CD8-positive, alpha-beta memory T cell (primary cell): ENCODE data around the gene TIMP3. TPM values are rescaled to one million over a fixed set of nuclear protein-coding genes. Genes with fewer than 3 reads are reported as not detected.

Experiments
- CTCF ChIA-PET: fragments of 350-600 bp; sonication (Branson Sonifier 250); formaldehyde crosslinking; loops from one replicate; lab custom pipeline; 2021; ENCODE audit warnings: antibody characterized with exemption; lab: Charles Lee
- POLR2A ChIA-PET: fragments of 350-600 bp; sonication (Branson Sonifier 250); formaldehyde crosslinking; loops from one replicate; lab custom pipeline; 2021; ENCODE audit warnings: antibody characterized with exemption; lab: Charles Lee
- DNase-seq, 5 donors: peaks; one replicate each; pipeline versions ENCODE4 v3.0.0 to v3.0.0-alpha.2; 2020 to 2022; ENCODE audit warnings: mixed read lengths in 1 of 5
- H3K27ac ChIP-seq: one replicate; pipeline ENCODE4 v1.7.0; 2013; ENCODE audit warnings: low read depth, mild to moderate bottlenecking, low read length, moderate library complexity
- H3K27me3 ChIP-seq: 2 replicates; pipeline ENCODE4 v1.7.0; 2013; ENCODE audit warnings: low read length, mild to moderate bottlenecking; ENCODE audit not compliant: insufficient read depth, poor library complexity, severe bottlenecking
- H3K36me3 ChIP-seq: 2 replicates; pipeline ENCODE4 v1.7.0; 2013; ENCODE audit warnings: mild to moderate bottlenecking, low read length, moderate library complexity; ENCODE audit not compliant: insufficient read depth
- H3K4me1 ChIP-seq: 2 replicates; pipeline ENCODE4 v1.7.0; 2013; ENCODE audit warnings: mild to moderate bottlenecking, low read length, moderate library complexity; ENCODE audit not compliant: insufficient read depth
- H3K4me3 ChIP-seq: 2 replicates; pipeline ENCODE4 v1.7.0; 2013; ENCODE audit warnings: mild to moderate bottlenecking, low read length
- H3K9me3 ChIP-seq: 2 replicates; pipeline ENCODE4 v1.7.0; 2013; ENCODE audit warnings: mild to moderate bottlenecking, low read length
- H3K27ac Mint-ChIP-seq, 8 donors: one replicate each; pipeline ENCODE4 v1.8.0; 2020 to 2021; ENCODE audit warnings: mixed read lengths in 8 of 8, mild to moderate bottlenecking in 6 of 8, inconsistent platforms in 3 of 8, moderate library complexity in 3 of 8
- H3K27me3 Mint-ChIP-seq, 2 donors: one replicate each; pipeline ENCODE4 v1.8.0; 2020 to 2021; ENCODE audit warnings: mixed read lengths in 2 of 2, mild to moderate bottlenecking in 1 of 2, moderate library complexity in 1 of 2
- H3K36me3 Mint-ChIP-seq, 3 donors: one replicate each; pipeline ENCODE4 v1.8.0; 2020 to 2021; ENCODE audit warnings: mixed read lengths in 3 of 3, inconsistent platforms in 1 of 3, mild to moderate bottlenecking in 1 of 3
- H3K4me1 Mint-ChIP-seq, 3 donors: one replicate each; pipeline ENCODE4 v1.8.0; 2020 to 2021; ENCODE audit warnings: mixed read lengths in 3 of 3, inconsistent platforms in 1 of 3, mild to moderate bottlenecking in 1 of 3
- H3K4me3 Mint-ChIP-seq, 7 donors: one replicate each; pipeline ENCODE4 v1.8.0; 2020 to 2021; ENCODE audit warnings: mixed read lengths in 7 of 7, mild to moderate bottlenecking in 6 of 7, moderate library complexity in 4 of 7, inconsistent platforms in 2 of 7
- H3K9me3 Mint-ChIP-seq, 5 donors: one replicate each; pipeline ENCODE4 v1.8.0; 2020 to 2022; ENCODE audit warnings: mixed read lengths in 5 of 5, mild to moderate bottlenecking in 3 of 5, moderate library complexity in 2 of 5, inconsistent platforms in 1 of 5
- polyA plus RNA-seq: library from polyadenylated mRNA; unstranded; fragments of 300-500 nt; fragmentation: Illumina TruSeq; gene quantifications from one replicate; pipeline ENCODE4 v1.2.3, GENCODE V29; 2021
- total RNA-seq, 2 experiments: library from RNA; stranded (reverse); gene quantifications; one replicate each; pipeline ENCODE4 v1.2.3, GENCODE V29; 2021

TIMP3 gene
- total and polyA plus RNA-seq, 3 experiments from 2014 or later, result 0.22 to 0.24 TPM; not detected in 1

DNA sequence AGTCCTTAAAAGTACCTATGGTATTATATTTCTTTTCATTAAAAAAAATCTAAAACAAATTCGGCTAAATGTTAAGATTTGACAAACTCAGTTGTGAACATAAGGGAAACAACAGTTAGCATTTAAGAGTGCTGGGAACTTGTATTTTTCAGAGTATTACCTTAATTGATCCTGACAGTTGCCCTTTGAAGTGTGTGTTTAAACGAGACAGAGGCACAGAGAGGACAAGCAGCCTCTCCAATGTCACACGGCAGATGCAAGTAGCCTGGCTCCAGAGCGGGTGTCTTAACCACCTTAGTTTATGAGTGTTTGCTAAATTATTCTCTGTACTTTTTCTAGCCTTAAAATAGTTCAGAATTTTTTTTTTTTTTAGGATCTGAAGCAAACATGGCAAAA lies 80.9 kb downstream of the TIMP3 start:
- DNase-seq, result no peak
- H3K36me3 ChIP-seq, result no peaks in the 10 kb centered on the region
- H3K27ac Mint-ChIP-seq, result peak overlapping the region in 1 of 8 donors; percentile 66
- H3K36me3 Mint-ChIP-seq, result no peaks in the 10 kb centered on the region
- ChIA-PET POLR2A (no interaction called here), CTCF (no interaction called here)
- H3K4me3 ChIP-seq, result peak overlapping the region; percentile 47
- H3K27ac ChIP-seq, result no peak overlapping the region
- H3K4me1 ChIP-seq, result no peaks in the 10 kb centered on the region
- peaks cover 8 to 20% of the 10 kb centered on the region in 2 donors for H3K27me3 Mint-ChIP-seq
- H3K27me3 ChIP-seq, result no peaks in the 10 kb centered on the region
- H3K9me3 Mint-ChIP-seq, result no peaks in the 10 kb centered on the region
- peak overlapping the region in 1 of 7 donors; percentile 39 for H3K4me3 Mint-ChIP-seq
- peaks cover 0 to 1% (median 0%) of the 10 kb centered on the region in 3 donors for H3K4me1 Mint-ChIP-seq
- no peaks in the 10 kb centered on the region for H3K9me3 ChIP-seq

GRCh38 chr22:32882774-32883530 lies 81.4 kb downstream of the TIMP3 start:
- H3K4me3 ChIP-seq, result no peak overlapping the region
- CTCF ChIA-PET, result no interaction called here
- no peaks in the 10 kb centered on the region for H3K36me3 Mint-ChIP-seq
- H3K36me3 ChIP-seq, result no peaks in the 10 kb centered on the region
- peaks cover 6 to 20% of the 10 kb centered on the region in 2 donors for H3K27me3 Mint-ChIP-seq
- H3K9me3 ChIP-seq, result no peaks in the 10 kb centered on the region
- H3K4me1 ChIP-seq, result no peaks in the 10 kb centered on the region
- H3K27ac Mint-ChIP-seq, result peak overlapping the region in 2 of 8 donors; percentile 34 to 66
- no peak overlapping the region for H3K27ac ChIP-seq
- no peaks in the 10 kb centered on the region for H3K27me3 ChIP-seq
- no peak for DNase-seq
- no peak overlapping the region for H3K4me3 Mint-ChIP-seq
- peaks cover 0 to 1% (median 0%) of the 10 kb centered on the region in 3 donors for H3K4me1 Mint-ChIP-seq
- no peaks in the 10 kb centered on the region for H3K9me3 Mint-ChIP-seq
- POLR2A ChIA-PET, result no interaction called here

DNA sequence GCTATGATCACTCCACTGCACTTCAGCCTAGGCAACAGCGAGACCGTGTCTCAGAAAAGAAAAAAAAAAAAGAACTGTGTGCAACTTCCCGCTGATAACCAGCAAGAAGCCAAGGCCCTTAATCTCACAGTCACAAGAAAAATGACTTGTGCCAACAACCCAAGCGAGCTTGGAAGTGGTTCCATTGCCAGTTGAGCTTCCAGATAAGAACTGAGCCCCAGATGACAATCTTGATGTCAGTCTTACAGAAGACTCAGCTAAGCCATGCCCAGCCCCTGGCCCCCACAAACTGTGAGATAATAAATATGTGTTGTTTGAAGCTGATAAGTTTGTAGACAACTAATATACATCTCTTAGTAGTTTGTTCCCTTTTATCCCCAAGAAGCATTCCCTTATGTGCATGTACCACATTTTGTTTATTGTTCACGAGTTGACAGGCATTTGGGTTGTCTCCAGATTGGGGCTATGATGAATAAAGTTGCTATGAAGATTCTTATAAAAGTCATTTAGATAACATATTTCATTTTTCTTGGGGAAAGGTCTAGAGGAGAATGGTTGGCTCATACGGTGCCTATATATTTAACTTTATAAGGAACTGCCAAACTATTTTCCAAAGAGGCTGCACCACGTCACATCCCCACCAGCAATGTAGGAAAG lies 85.9 kb downstream of the TIMP3 start:
- no peaks in the 10 kb centered on the region for H3K4me1 Mint-ChIP-seq
- H3K9me3 Mint-ChIP-seq, result peaks cover 0 to 2% (median 0%) of the 10 kb centered on the region in 5 donors
- H3K27me3 Mint-ChIP-seq, result peaks cover 4 to 8% of the 10 kb centered on the region in 2 donors
- Histone ChIP-seq H3K4me3 (no peak overlapping the region), H3K36me3 (no peaks in the 10 kb centered on the region), H3K4me1 (no peaks in the 10 kb centered on the region), H3K9me3 (no peaks in the 10 kb centered on the region), H3K27me3 (no peaks in the 10 kb centered on the region), H3K27ac (no peak overlapping the region)
- no peak overlapping the region for H3K4me3 Mint-ChIP-seq
- no peaks in the 10 kb centered on the region for H3K36me3 Mint-ChIP-seq
- no peak for DNase-seq
- POLR2A ChIA-PET, result no interaction called here
- H3K27ac Mint-ChIP-seq, result no peak overlapping the region
- CTCF ChIA-PET, result no interaction called here

DNA sequence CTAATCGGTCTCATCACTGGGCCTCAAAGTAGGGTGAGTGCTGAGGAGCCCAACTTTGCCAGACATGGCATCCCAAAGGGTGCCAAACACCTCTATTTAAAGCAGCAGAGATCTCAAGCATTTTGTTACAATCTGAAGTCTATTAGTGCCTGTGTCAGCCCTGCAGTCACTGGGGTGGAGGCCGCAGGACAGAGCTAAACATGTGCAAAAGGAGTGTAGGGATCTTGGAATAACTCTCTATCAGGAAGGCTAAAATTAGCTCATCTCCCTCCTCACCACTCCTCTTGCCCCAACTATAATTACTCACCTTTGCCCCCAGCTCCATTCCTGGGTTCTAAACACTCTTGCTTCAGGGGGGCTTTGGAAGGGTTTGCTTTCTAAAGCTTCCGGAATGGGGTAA lies 87.5 kb downstream of the TIMP3 start:
- H3K4me3 Mint-ChIP-seq, result no peak overlapping the region
- peaks cover 9 to 11% of the 10 kb centered on the region in 2 donors for H3K27me3 Mint-ChIP-seq
- peaks cover 0 to 2% (median 0%) of the 10 kb centered on the region in 5 donors for H3K9me3 Mint-ChIP-seq
- no peaks in the 10 kb centered on the region for H3K9me3 ChIP-seq
- H3K27ac ChIP-seq, result no peak overlapping the region
- no peaks in the 10 kb centered on the region for H3K4me1 Mint-ChIP-seq
- no peak overlapping the region for H3K4me3 ChIP-seq
- ChIA-PET POLR2A (no interaction called here), CTCF (interaction anchor here (1.5 kb wide), 1 partner anchor 10 kb away, joined by 5 read pairs; no protein-coding TSS in a partner anchor)
- H3K36me3 Mint-ChIP-seq, result no peaks in the 10 kb centered on the region
- H3K27ac Mint-ChIP-seq, result no peak overlapping the region
- no peaks in the 10 kb centered on the region for H3K36me3 ChIP-seq
- no peaks in the 10 kb centered on the region for H3K4me1 ChIP-seq
- DNase-seq, result no peak
- no peaks in the 10 kb centered on the region for H3K27me3 ChIP-seq

- no peaks in the 10 kb centered on the region for H3K27me3 ChIP-seq
- no peak overlapping the region for H3K27ac Mint-ChIP-seq
- H3K4me3 Mint-ChIP-seq, result no peak overlapping the region
- H3K4me3 ChIP-seq, result no peak overlapping the region
- CTCF ChIA-PET, result no interaction called here
- H3K4me1 ChIP-seq, result no peaks in the 10 kb centered on the region
- H3K27me3 Mint-ChIP-seq, result peaks cover 10 to 12% of the 10 kb centered on the region in 2 donors
- no peaks in the 10 kb centered on the region for H3K36me3 Mint-ChIP-seq
- no peaks in the 10 kb centered on the region for H3K9me3 ChIP-seq
- POLR2A ChIA-PET, result no interaction called here
- no peak for DNase-seq
- H3K27ac ChIP-seq, result no peak overlapping the region
- no peaks in the 10 kb centered on the region for H3K9me3 Mint-ChIP-seq
- no peaks in the 10 kb centered on the region for H3K4me1 Mint-ChIP-seq
- no peaks in the 10 kb centered on the region for H3K36me3 ChIP-seq
Observed at GRCh38 chr22:32896891-32897290, 95.4 kb downstream of the TIMP3 start.

GRCh38 chr22:32897400-32897799 lies 95.9 kb downstream of the TIMP3 start:
- Histone ChIP-seq H3K36me3 (no peaks in the 10 kb centered on the region), H3K27me3 (no peaks in the 10 kb centered on the region), H3K9me3 (no peaks in the 10 kb centered on the region), H3K27ac (no peak overlapping the region), H3K4me1 (no peaks in the 10 kb centered on the region), H3K4me3 (no peak overlapping the region)
- CTCF ChIA-PET, result no interaction called here
- Mint-ChIP-seq H3K4me3 (no peak overlapping the region), H3K4me1 (no peaks in the 10 kb centered on the region), H3K9me3 (no peaks in the 10 kb centered on the region), H3K27me3 (peaks cover 7 to 9% of the 10 kb centered on the region in 2 donors), H3K27ac (no peak overlapping the region), H3K36me3 (no peaks in the 10 kb centered on the region)
- POLR2A ChIA-PET, result no interaction called here
- no peak for DNase-seq

DNA sequence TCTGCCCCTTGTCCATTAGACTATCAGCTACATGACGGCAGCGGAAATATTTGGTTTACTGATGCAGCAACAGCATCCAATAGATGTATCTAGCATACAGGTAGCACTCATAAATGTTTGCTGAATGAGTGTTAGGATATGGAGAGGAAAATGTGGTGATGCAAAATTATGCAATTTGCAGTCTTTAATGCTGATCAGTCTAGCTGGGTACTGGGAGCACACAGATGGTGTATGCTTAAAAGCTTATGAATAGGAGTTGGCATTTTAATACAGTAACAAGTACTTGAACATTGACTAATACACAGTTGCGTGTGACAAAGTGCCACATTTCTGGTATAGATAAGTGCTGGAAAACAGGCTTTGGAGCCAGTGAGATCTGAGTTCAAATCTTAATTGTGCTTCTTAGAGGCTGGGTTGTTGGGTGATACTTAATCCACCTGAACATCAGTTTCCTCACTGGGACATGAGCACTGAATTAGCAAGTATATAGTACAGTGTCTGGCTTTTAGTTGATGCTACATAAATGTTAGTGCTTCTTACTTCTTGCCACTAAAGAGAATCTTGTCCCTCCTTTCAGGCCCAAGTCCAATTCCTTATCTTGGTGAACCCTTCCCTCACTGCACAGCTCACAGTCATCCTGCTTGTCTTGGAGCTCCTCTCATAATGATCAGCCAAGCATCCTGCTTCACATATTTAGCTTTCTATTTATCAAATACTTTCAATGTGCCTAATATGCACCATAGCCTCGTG lies 99.6 kb downstream of the TIMP3 start:
- H3K9me3 ChIP-seq, result no peaks in the 10 kb centered on the region
- Mint-ChIP-seq H3K9me3 (no peaks in the 10 kb centered on the region), H3K27ac (no peak overlapping the region), H3K27me3 (peaks cover 3% of the 10 kb centered on the region in 2 donors), H3K36me3 (no peaks in the 10 kb centered on the region), H3K4me3 (no peak overlapping the region), H3K4me1 (no peaks in the 10 kb centered on the region)
- no peaks in the 10 kb centered on the region for H3K27me3 ChIP-seq
- no peaks in the 10 kb centered on the region for H3K36me3 ChIP-seq
- ChIA-PET POLR2A (no interaction called here), CTCF (no interaction called here)
- no peak overlapping the region for H3K27ac ChIP-seq
- H3K4me1 ChIP-seq, result no peaks in the 10 kb centered on the region
- DNase-seq, result no peak
- no peak overlapping the region for H3K4me3 ChIP-seq

DNA sequence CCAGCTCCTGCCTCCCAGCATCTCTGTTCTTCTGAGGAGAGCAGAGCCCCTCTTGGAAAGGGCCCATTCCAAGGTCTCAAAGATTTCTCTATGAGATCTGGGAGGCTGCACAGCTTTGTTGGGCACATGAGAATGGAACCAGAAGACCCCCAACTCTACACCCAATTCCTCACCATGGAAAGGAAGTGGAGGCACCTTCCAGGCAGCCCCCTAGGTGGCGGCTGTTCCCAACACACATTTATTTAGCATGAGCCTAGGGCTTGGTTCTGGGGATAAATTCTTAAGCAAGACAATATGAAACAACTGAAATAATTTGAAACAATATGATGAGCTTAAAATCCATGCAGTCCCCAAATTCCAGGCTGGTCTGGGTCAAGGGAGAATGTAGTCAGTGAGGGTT lies 100.4 kb downstream of the TIMP3 start:
- H3K27me3 Mint-ChIP-seq, result peaks cover 3% of the 10 kb centered on the region in 2 donors
- no peak overlapping the region for H3K4me3 Mint-ChIP-seq
- POLR2A ChIA-PET, result no interaction called here
- H3K4me1 Mint-ChIP-seq, result no peaks in the 10 kb centered on the region
- Histone ChIP-seq H3K27me3 (no peaks in the 10 kb centered on the region), H3K4me1 (no peaks in the 10 kb centered on the region), H3K27ac (no peak overlapping the region), H3K36me3 (no peaks in the 10 kb centered on the region), H3K9me3 (no peaks in the 10 kb centered on the region), H3K4me3 (no peak overlapping the region)
- DNase-seq, result no peak
- no peaks in the 10 kb centered on the region for H3K9me3 Mint-ChIP-seq
- no peaks in the 10 kb centered on the region for H3K36me3 Mint-ChIP-seq
- H3K27ac Mint-ChIP-seq, result no peak overlapping the region
- CTCF ChIA-PET, result no interaction called here
